HG03196 (cell line): ENCODE data around the gene CCL24.
"Not testable (repeated sequence)": the region's sequence is repeated elsewhere in the genome, so short reads cannot be mapped to it uniquely, and the experiment has no call there.

ENCODE experiments used
- ATAC-seq: cut with Tn5 transposase; IDR thresholded peaks from one replicate; pipeline ENCODE4 v1.9.1; 2021; ENCODE audit not compliant: unreplicated experiment

Gene CCL24, protein sequence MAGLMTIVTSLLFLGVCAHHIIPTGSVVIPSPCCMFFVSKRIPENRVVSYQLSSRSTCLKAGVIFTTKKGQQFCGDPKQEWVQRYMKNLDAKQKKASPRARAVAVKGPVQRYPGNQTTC

DNA sequence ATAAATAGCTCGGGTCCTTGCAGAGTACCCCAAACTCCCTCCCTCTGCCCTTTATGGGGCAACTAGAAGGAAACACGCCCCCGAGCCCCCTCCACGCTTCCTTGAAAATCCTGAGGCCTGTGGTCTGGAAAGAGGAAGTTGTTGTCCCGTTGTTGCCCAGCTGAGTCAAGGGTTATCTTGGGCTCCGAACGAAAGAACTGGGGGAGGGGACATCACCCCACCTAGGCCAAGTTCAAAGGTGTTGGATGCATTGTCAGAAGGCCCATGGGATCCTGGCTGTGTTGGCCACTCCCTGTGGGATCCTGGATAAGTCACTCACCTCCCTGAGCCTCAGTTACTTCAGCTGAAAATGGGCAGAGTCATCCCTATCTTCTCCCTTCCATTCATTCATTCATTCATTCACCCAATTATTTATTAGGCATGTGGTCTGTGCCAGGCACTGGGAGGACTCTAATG, at the start of gene CCL24:
Gene CCL24, minus strand, starts transcription at position 26 of the 456 bp plus-strand sequence. CDS start 91 bp downstream, outside the sequence.
- no peak for ATAC-seq

DNA sequence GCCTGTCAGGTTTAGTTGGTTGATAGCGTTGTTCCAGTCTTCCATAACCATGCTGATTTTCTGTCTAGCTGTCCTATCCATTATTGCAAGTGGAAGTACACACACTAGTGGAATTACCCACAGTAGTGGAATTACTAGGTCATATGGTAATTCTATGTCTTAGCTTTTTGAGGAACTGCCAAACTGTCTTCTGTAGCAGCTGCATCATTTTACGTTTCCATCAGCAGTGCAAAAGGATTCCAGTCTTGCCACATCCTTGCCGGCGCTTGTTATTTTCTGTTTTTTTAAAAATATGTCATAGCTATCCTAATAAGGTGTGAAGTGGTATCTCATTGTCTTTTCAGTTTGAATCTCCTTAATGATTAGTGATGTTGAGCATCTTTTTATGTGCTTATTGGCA, 48.0 kb upstream of the CCL24 start:
- no peak for ATAC-seq

DNA sequence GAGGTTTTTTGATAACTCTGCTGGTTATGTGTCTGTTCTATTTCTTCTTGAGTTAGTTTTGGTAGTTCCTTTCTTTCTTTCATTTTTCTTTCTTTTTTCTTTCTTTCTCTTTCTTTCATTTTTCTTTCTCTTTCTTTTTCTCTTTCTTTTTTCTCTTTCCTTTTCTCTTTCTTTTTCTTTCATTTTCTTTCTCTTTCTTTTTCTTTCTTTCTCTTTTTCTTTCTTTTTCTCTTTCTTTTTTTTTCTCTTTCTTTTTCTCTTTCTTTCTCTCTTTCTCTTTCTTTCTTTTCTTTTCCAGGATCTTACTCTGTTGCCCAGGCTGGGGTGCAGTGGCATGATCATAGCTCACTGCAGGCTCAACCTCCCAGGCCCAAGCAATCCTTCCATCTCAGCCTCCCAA, 44.8 kb upstream of the CCL24 start:
- no peak for ATAC-seq

DNA sequence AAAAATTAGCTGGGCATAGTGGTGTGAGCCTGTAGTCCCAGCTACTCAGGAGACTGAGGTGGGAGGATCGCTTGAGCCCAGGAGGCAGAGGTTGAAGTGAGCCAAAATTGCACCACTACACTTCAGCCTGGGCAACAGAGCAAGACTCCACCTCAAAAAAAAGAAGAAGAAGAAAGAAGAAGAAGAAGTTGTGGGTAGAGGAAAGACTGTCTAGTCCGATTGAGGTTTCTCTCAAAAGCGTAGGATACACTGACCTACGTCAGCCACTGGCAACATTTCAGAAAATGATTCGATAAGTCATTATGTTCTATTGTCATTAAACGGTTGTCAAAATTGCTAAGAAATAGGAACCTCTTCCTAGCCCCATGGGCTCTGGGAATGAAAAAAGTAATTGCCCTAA, 42.9 kb upstream of the CCL24 start:
- no peak for ATAC-seq

DNA sequence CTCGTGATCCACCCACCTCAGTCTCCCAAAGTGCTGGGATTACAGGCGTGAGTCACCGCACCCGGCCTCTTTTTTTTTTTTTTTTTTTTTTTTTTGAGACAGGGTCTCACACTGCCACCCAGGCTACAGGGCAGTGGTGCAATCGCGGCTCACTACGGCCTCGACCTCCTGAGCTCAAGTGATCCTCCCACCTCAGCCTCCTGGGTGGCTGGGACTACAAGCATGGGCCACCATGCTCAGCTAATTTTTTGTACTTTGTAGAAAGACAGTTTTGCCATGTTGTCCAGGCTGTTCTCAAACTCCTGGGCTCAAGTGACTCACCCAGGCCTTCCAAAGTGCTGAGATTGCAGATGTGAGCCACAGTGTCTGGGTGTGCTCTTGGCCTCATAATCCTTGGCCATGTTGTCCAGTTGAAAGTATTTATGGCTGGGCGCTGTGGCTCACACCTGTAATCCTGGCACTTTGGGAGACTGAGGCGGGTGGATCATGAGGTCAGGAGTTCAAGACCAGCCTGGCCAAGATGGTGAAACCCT, 41.3 kb upstream of the CCL24 start:
- ATAC-seq = not testable (repeated sequence)

DNA sequence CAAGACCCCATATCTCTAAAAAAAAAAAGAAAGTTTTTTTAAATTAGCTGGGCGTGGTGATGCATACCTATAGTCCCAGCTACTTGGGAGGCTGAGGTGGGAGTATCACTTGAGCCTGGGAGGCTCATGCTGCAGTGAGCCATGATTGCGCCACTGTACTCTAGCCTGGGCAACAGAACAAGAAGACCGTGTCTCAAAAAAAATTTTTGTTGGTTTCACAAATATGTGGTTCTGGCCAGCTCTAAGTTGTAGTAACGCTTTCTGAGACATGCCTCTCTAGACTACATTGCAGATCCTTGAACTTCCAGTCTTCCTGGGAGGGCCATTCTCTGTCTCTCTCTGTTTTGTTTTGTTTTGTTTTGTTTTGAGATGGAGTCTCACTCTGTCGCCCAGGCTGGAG, 40.6 kb upstream of the CCL24 start:
- ATAC-seq = no peak

DNA sequence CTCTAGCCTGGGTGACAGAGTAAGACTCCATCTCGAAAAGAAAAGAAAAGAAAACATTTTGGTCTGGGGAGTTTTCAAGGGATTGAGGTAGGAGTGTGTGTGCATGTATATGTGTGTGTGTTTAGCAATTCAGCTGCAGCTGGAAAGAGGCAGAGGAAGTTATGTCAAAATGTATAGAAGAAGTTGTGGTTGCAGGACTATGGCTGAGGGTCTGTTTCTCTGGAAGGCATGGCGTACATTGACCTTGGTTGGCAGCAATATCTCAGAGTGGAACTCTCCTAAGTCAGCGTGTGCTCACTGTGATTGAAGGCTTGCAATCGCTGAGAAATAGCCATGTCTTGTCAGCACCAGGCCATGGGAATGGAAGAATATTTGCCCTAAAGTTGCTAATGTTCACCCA, 36.6 kb upstream of the CCL24 start:
- ATAC-seq = no peak

DNA sequence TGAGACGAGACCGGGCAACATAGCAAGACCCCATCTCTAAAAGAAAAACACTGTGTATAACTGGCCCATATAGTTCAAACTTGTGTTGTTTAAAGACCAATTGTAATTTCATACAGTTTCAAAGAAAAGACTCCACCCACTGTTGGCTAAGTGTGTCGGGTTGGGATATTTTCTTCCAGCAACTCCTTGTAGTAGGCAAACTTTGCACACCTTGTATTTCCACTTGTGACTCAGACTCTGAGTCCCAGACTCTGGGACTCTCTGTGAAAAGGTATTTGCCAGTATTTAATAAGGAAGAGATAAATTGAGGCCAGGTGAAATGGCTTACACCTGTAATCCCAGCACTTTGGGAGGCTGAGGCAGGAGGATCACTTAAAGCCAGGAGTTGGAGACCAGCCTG, 36.0 kb upstream of the CCL24 start:
- no peak for ATAC-seq

DNA sequence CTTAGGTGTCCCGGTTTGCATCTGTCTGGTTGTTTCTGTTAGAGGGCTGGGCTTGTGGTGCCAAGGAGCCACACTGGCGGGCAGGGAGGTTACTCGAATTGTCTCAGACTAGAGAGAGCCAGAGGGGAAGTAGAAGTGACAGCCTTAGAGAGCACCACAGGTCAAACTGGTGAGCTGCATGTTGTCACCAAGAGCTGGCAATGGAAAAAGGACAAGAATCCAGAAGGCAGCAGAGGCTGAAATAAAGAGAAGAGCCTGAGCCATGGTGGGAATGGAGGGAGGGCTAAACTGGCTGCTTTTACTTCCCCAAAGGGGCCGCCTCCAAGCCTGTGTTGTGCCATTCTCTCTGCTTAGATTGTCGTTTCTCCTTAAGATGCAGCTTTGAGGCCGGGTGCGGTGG, 34.1 kb upstream of the CCL24 start:
- no peak for ATAC-seq

DNA sequence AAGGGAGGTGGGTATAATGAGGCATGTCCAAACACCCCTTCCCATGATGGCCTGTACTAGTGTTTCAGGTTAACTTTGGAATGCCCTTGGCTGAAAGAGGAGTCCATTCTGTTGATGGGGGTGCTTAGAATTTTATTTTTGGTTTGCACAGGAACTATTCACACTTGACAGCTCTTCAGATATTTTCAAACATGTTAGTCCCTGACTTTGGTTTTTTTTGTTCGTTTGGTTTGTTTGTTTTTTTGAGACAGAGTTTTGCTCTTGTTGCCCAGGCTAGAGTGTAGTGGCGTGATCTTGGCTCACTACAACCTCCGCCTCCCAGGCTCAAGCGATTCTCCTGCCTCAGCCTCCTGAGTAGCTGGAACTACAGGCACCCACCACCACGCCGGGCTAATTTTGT, 31.5 kb upstream of the CCL24 start:
- not testable (repeated sequence) for ATAC-seq

DNA sequence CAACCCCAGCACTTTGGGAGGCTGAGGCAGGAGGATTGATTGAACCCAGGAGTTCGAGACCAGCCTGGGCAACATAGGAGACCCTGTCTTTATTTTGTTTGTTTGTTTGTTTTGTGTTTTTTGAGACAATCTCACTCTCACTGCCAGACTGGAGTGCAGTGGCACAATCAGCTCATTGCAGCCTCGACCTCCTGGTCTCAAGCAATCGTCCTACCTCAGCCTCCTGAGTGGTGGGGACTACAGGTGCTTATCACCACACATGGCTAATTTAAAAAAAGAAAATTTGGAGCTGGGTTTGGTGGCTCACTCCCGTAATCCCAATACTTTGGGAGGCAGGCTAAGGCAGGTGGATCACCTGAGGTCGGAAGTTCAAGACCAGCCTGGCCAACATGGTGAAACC, 30.6 kb upstream of the CCL24 start:
- no peak for ATAC-seq

DNA sequence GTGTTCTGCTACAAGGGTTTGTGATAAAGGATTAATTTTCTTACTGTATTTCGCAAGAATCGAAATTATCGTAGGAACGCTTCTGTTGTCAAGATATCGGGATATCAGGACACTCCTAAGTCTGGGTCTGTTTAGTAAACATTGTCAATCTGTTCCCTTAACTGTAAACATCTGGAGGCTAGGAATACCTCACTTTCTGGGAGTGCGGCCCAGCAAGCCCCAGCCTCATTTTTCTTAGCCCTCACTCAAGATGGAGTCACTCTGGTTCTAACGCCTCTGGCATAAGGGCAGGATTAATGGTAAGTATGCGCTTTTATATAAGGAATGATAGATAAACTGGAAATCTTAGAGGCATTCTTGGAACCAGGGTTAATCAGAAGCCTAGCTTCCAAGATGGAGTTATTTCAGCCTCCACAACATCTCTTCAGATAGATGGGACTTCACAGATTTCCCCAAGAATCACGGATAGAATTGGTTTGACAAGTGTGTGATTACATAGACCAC, 30.1 kb upstream of the CCL24 start:
- ATAC-seq = no peak

DNA sequence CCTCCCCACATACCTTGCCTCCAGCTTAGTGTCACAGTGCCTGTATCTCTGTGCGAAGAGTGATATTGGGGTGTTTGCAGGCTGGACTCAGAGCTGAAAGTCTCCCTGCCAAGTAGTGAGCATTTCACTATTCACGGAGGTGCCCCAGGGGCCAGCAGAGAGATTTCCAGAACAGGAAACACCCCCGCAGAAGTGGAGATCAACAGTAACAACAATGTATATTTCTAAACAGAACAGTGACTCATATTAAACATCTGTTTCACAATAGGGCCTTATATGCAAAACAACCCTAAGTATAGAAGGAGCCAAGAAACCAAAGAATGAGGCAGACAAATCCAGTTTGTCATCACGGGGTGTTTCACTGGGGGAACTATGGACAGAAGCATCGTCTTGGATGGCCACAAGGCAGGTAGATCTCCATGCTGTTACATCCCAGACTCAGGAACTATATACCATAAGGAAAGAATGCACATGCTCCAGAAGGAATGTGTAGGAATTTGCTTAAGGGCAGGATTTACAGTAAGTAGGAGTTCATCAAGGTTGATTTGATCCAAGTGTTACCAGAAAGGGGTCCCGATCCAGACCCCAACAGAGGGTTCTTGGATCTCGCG, 29.3 kb upstream of the CCL24 start:
- peak; percentile 81 for ATAC-seq

DNA sequence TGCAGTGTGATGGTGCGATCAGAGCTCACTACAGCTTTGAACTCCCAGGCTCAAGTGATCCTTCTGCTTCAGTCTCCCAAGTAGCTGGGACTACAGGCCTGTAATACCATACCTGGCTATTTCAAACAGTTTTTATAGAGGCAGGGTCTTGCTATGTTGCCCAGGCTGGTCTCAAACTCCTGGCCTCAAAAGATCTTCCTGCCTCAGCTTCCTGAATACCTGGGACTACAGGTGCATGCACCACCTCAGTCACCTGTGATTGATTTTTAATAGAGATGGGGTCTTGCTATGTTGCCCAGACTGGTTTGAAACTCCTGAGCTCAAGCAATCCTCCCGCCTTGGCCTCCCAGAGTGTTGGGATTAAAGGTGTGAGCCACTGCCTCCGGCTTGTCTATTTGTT, 26.4 kb upstream of the CCL24 start:
- ATAC-seq = no peak

DNA sequence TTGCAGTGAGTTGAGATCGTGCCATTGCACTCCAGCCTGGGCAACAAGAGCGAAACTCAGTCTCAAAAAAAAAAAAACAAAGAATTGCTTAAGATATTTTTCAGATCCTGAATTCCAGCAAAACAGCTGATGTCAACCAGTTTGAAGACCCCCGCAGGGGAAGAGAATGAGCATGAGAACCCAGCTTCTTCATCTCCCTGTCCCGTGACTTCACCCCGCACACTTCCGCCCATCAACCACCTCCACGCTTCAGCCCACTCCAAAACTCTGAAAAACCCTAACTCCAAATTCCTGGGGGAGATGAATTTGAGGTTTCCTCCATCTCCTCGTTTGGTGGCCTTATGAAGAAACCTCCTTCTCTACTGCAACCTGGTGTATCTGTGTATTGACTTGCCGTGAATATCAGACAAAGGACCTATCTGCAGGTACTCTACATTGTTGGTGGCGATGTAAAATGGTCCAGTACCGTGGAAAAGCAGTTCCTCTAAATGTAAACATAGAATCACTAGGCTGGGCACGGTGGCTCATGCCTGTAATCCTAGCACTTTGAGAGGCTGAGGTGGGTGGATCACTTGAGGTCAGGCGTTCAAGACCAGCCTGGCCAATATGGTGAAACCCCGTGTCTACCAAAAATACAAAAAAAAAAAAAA, 24.8 kb upstream of the CCL24 start:
- not testable (repeated sequence) for ATAC-seq

DNA sequence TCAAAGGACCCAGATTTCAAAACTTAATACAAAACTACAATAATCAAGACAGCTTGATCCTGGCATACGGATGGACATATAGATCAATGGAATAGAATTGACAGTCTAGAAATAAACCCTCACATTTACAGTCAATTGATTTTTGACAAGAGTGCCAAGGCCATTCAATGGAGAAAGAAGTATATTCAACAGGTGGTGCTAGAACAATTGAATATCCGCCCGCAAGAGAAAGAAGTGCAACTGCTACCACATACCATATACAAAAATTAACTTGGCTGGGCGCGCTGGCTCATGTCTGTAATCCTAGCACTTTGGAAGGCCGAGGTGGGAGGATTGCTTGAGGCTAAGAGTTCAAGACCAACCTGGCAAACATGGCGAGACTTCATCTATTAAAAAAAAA, 23.2 kb upstream of the CCL24 start:
- no peak for ATAC-seq

DNA sequence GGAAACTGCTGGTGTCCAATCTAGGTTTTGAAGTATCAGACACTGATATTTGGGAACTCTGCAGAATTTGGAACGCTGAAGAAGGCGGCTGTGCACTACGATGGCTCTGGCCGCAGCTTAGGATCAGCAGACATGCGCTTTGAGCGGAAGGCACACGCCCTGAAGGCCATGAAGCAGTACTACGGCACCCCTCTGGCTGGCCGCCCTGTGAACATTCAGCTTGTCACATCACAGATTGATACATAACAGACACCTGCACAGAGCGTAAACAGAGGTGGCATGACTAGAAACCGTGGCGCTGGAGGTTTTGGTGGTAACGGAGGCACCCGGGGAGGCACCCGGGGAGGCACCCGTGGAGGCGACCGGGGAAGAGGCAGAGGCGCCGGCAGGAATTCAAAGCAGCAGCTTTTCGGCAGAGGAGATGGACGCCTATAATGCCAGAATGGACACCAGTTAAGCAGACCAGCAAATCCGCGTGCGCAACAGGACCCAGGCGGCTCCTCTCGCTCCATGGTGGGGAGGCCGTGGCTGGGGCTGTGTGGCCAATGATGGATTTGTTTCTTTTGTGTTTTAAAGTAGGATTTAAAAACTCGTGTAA, 22.2 kb upstream of the CCL24 start:
- no peak for ATAC-seq

DNA sequence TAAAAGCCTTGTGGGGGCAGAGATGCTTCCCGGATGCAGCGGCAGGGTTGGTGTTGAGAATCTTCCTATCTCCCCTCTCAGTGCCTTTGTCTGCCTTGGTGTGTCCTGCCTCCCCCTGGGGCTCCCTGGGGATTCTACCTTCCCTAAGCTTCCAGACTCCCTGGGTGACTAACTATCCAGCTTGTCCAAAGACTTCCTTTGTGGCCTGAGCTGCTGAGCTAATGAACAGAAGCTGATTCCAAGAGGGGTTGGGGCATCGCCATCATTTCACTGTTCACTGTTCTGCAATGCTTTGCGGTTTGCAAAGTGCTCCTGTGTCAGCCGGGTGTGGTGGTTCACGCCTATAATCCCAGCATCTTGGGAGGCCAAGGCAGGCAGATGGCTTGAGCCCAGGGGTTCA, 20.1 kb upstream of the CCL24 start:
- ATAC-seq = not testable (repeated sequence)

DNA sequence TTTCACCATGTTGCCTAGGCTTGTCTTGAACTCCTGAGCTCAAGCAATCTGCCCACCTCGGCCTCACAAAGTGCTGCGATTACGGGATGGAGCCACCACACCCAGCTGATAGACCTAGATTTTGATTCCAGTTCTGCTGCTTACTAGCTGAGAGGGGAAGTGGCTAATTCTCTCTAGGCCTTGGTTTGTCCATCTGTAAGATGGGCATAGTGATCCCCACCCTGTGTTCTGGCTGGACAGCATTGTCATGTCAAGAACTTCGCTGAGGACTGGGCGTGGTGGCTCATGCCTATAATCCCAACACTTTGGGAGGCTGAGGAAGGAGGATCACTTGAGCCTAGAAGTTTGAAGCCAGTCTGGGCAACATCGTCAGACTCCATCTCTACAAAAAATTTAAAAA, 17.4 kb upstream of the CCL24 start:
- no peak for ATAC-seq

DNA sequence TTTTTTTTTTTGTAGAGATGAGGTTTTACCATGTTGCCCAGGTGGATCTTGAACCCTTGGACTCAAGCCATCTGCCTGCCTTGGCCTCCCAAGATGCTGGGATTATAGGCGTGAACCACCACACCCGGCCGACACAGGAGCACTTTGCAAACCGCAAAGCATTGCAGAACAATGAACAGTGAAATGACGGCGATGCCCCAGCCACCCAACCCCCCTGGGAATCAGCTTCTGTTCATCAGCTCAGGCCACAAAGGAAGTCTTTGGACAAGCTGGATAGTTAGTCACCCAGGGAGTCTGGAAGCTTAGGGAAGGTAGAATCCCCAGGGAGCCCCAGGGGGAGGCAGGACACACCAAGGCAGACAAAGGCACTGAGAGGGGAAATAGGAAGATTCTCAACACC, 16.1 kb upstream of the CCL24 start:
- ATAC-seq = not testable (repeated sequence)

DNA sequence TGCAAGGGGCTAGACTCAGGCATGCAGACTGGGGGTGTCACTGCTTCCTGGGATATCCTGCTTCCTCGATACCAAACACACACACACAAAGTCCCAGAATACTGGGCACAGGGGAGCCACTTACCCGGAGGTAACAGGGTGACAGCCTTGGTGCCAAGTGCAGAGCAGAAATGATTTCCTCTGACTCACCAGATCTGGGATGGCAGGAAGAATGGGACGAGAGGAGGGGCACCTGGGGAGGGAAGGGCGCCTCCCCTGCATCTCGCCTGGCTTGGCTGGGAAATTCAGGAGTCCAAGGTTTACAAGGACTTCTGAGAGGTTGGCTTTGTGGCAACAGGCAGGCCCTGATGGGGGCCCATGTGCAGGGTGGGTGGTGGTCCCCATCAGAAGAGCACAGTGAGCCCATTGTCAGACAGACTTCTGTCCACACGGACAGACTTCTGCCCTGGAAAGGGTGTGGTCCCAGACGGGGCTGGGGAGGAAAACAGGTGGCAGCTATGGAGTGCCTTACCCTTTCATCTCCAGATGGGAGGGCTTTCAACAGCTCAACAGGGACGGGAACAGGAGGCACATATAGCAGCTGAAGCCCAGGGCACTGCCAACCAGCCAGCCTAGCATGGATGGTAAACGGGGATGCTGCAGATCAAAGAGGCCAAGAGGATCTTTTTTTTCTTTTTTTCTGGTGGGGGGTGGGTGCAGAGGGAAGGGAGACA, 9.7 kb upstream of the CCL24 start:
- ATAC-seq = no peak
